H9 (cell line): ENCODE data around the gene DMRTB1. TPM values are rescaled to one million over a fixed set of nuclear protein-coding genes. Genes with fewer than 3 reads are reported as not detected.

Source experiments
- DNase-seq: peaks from one replicate; pipeline ENCODE4 v3.0.0-alpha.2; 2017
- H2AFZ ChIP-seq: one replicate; pipeline ENCODE4 v1.6.1; 2013; ENCODE audit warnings: mild to moderate bottlenecking, low read length, control low read depth, moderate library complexity
- H2AK5ac ChIP-seq: 2 replicates; pipeline ENCODE4 v1.6.1; 2013; ENCODE audit warnings: low read length, control low read depth, mixed read lengths; ENCODE audit not compliant: insufficient read length
- H2BK120ac ChIP-seq: one replicate; pipeline ENCODE4 v1.6.1; 2013; ENCODE audit warnings: low read depth, mild to moderate bottlenecking, low read length, control low read depth, inconsistent platforms; ENCODE audit not compliant: poor library complexity, severe bottlenecking
- H2BK12ac ChIP-seq: 2 replicates; pipeline ENCODE4 v1.6.1; 2013; ENCODE audit warnings: low read length, control low read depth, mixed read lengths, low read depth; ENCODE audit not compliant: insufficient read length
- H2BK15ac ChIP-seq: 2 replicates; pipeline ENCODE4 v1.6.1; 2013; ENCODE audit warnings: low read depth, low read length, control low read depth
- H2BK20ac ChIP-seq: one replicate; pipeline ENCODE4 v1.6.1; 2013; ENCODE audit warnings: low read depth, mild to moderate bottlenecking, low read length, control low read depth, inconsistent platforms; ENCODE audit not compliant: poor library complexity, severe bottlenecking
- H2BK5ac ChIP-seq: 2 replicates; pipeline ENCODE4 v1.6.1; 2013; ENCODE audit warnings: low read length, control low read depth, mixed read lengths; ENCODE audit not compliant: insufficient read length
- H3K14ac ChIP-seq: 2 replicates; pipeline ENCODE4 v1.6.1; 2013; ENCODE audit warnings: low read length, control low read depth; ENCODE audit not compliant: insufficient read depth
- H3K18ac ChIP-seq: 2 replicates; pipeline ENCODE4 v1.6.1; 2013; ENCODE audit warnings: low read depth, mild to moderate bottlenecking, mixed read lengths, low read length, control low read depth; ENCODE audit not compliant: insufficient read length
- H3K23ac ChIP-seq: 2 replicates; pipeline ENCODE4 v1.6.1; 2013; ENCODE audit warnings: low read length, control low read depth, mixed read lengths, low read depth; ENCODE audit not compliant: insufficient read length
- H3K23me2 ChIP-seq: 2 replicates; pipeline ENCODE4 v1.6.1; 2013; ENCODE audit warnings: low read depth, mild to moderate bottlenecking, mixed read lengths, low read length, control low read depth; ENCODE audit not compliant: insufficient read length, poor library complexity, severe bottlenecking
- H3K27ac ChIP-seq: 2 replicates; pipeline ENCODE4 v1.5.1; 2013; ENCODE audit warnings: low read length, control low read depth, mixed read lengths, low read depth; ENCODE audit not compliant: insufficient read length
- H3K27me3 ChIP-seq: 2 replicates; pipeline ENCODE4 v1.6.1; 2013; ENCODE audit warnings: low read length, control low read depth, inconsistent platforms; ENCODE audit not compliant: insufficient read depth
- H3K4ac ChIP-seq: 2 replicates; pipeline ENCODE4 v1.6.1; 2013; ENCODE audit warnings: low read depth, mild to moderate bottlenecking, control low read depth, inconsistent platforms, low read length, moderate library complexity
- H3K4me1 ChIP-seq: 2 replicates; pipeline ENCODE4 v1.6.1; 2013; ENCODE audit warnings: low read length, control low read depth, inconsistent platforms; ENCODE audit not compliant: insufficient read depth
- H3K4me2 ChIP-seq: 2 replicates; pipeline ENCODE4 v1.6.1; 2013; ENCODE audit warnings: low read length, control low read depth, mixed read lengths; ENCODE audit not compliant: insufficient read length, insufficient read depth
- H3K56ac ChIP-seq: 2 replicates; pipeline ENCODE4 v1.6.1; 2013; ENCODE audit warnings: low read depth, mild to moderate bottlenecking, mixed read lengths, low read length, control low read depth; ENCODE audit not compliant: insufficient read length
- H3K79me1 ChIP-seq: 2 replicates; pipeline ENCODE4 v1.6.1; 2013; ENCODE audit warnings: low read depth, mild to moderate bottlenecking, moderate library complexity, low read length, control low read depth, inconsistent platforms; ENCODE audit not compliant: insufficient read depth, poor library complexity, severe bottlenecking
- H3K79me2 ChIP-seq: 2 replicates; pipeline ENCODE4 v1.6.1; 2013; ENCODE audit warnings: low read length, control low read depth, inconsistent platforms; ENCODE audit not compliant: insufficient read depth
- H3K9ac ChIP-seq: 2 replicates; pipeline ENCODE4 v1.6.1; 2013; ENCODE audit warnings: low read length, control low read depth, mixed read lengths; ENCODE audit not compliant: insufficient read length; ENCODE audit errors: extremely low read depth
- H3K9me3 ChIP-seq: one replicate; pipeline ENCODE4 v1.6.1; 2013; ENCODE audit warnings: low read depth, low read length, inconsistent platforms; ENCODE audit not compliant: control insufficient read depth
- H3T11ph ChIP-seq: one replicate; pipeline ENCODE4 v1.6.1; 2013; ENCODE audit warnings: mild to moderate bottlenecking, low read length, control low read depth, inconsistent platforms
- H4K20me1 ChIP-seq: one replicate; pipeline ENCODE4 v1.6.1; 2013; ENCODE audit not compliant: control insufficient read depth, insufficient read length, insufficient read depth
- H4K5ac ChIP-seq: 2 replicates; pipeline ENCODE4 v1.6.1; 2013; ENCODE audit warnings: low read depth, mild to moderate bottlenecking, mixed read lengths, low read length, control low read depth; ENCODE audit not compliant: insufficient read length
- H4K8ac ChIP-seq: replicated peaks from 2 replicates; pipeline ENCODE4 v1.6.1; 2013; ENCODE audit warnings: low read length, control low read depth, mixed read lengths, low read depth; ENCODE audit not compliant: insufficient read length
- H4K91ac ChIP-seq: 2 replicates; pipeline ENCODE4 v1.6.1; 2013; ENCODE audit warnings: low read depth, mild to moderate bottlenecking, moderate library complexity, mixed read lengths, low read length, control low read depth; ENCODE audit not compliant: insufficient read length
- H3K27ac Mint-ChIP-seq, 3 experiments: 2 replicates in 2 of 3; 3 replicates in 1 of 3; pipeline ENCODE4 v1.8.0; 2020 to 2021; ENCODE audit warnings: mixed read lengths in 3 of 3, mild to moderate bottlenecking in 1 of 3, moderate library complexity in 1 of 3
- H3K27me3 Mint-ChIP-seq: 2 replicates; pipeline ENCODE4 v1.8.0; 2021; ENCODE audit warnings: low read depth, mild to moderate bottlenecking, moderate library complexity, mixed read lengths
- H3K36me3 Mint-ChIP-seq, 3 experiments: 2 replicates in 2 of 3; 3 replicates in 1 of 3; pipeline ENCODE4 v1.8.0; 2020 to 2021; ENCODE audit warnings: low read depth in 3 of 3, mixed read lengths in 3 of 3; ENCODE audit not compliant: insufficient read depth in 1 of 3
- H3K4me1 Mint-ChIP-seq, 2 experiments: 2 replicates each; pipeline ENCODE4 v1.8.0; 2020; ENCODE audit warnings: mixed read lengths in 2 of 2
- H3K4me3 Mint-ChIP-seq, 2 experiments: 2 replicates in 1 of 2; 3 replicates in 1 of 2; pipeline ENCODE4 v1.8.0; 2020 to 2021; ENCODE audit warnings: mild to moderate bottlenecking in 2 of 2, mixed read lengths in 2 of 2, moderate library complexity in 1 of 2
- H3K9me3 Mint-ChIP-seq, 2 experiments: 2 replicates in 1 of 2; 3 replicates in 1 of 2; pipeline ENCODE4 v1.8.0; 2020; ENCODE audit warnings: mild to moderate bottlenecking in 2 of 2, mixed read lengths in 2 of 2, moderate library complexity in 1 of 2
- WGBS: extraction: QIAGEN DNeasy Blood & Tissue Kit; methylation state at CpG from one replicate; pipeline ENCODE4 v1.1.7; 2013; ENCODE audit warnings: missing lambda C conversion rate, low lambda C conversion rate, mixed read lengths; ENCODE audit not compliant: insufficient read length; ENCODE audit errors: extremely low coverage; 5-methylcytosine and 5-hydroxymethylcytosine counted together
- total RNA-seq: library from RNA; stranded (reverse); gene quantifications from 2 replicates; pipeline ENCODE4 v1.2.1, GENCODE V29; 2021
- TF ChIP-seq, protein P1 (sequence below): fragments of 200-600 bp; sonication (generic); conservative IDR thresholded peaks from 3 replicates; pipeline ENCODE4 v1.8.0; 2021; ENCODE audit warnings: antibody characterized with exemption, mild to moderate bottlenecking

Gene DMRTB1
- total RNA-seq, 1 experiment from 2014 or later: not detected

DNA sequence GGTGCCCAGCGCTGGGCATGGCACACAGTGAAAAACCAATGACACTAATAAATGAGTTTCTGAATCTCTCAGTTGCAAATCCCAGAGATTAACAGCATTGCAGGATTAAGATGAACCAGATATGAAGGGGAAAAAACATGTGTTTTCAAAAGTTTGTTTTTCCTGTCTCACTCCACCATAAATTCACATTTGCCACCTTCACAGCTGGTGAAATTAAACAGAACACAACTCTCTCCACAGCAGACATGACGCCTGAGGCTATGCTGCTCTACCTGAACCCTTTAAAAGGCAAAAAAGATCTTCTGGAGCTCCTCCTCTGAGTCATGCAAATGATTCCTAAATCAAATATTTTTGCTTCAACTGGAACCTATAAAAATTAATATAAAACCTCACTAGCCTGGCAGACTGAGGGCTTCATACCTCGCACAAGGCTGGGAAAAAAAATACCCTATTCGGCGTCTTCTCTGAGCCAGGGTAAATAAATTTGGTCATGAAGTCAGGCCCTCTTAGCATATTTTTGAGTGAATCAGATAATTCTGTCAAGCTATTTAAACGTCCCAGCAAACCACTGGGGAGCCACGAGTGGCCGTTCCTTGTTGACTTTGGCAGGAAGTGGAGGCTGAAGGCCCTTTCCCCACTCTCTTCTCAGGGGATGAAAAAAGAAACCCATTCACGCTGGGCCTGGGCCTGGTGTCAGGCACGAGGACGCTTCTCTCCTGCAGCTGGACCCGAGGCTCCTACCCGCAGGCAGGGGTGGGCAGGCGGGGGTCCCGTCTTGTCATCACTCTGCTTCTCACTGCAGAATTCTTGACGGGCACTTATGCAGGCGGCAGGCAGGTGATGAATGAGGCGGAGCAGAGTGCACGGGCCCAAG, 53.0 kb downstream of the DMRTB1 start:
- no peak overlapping the region for H3K4me3 Mint-ChIP-seq
- no peak overlapping the region for H2BK15ac ChIP-seq
- H3K27me3 ChIP-seq: no peaks in the 10 kb centered on the region
- H4K8ac ChIP-seq: no peak overlapping the region
- H2AK5ac ChIP-seq: no peak overlapping the region
- H2AFZ ChIP-seq: no peak overlapping the region
- no peak overlapping the region for H4K5ac ChIP-seq
- H3K36me3 Mint-ChIP-seq: no peaks in the 10 kb centered on the region; a peak in 2 of 7 replicates
- no peak for DNase-seq
- no peak overlapping the region for H2BK12ac ChIP-seq
- H3K79me2 ChIP-seq: no peaks in the 10 kb centered on the region
- H2BK20ac ChIP-seq: no peak overlapping the region
- peaks cover 3% of the 10 kb centered on the region for H4K20me1 ChIP-seq
- H3K56ac ChIP-seq: no peak overlapping the region
- H2BK5ac ChIP-seq: no peak overlapping the region
- no peak overlapping the region for H3K4me2 ChIP-seq
- no peak overlapping the region for H3K9ac ChIP-seq
- peaks cover 4% of the 10 kb centered on the region for H3K27me3 Mint-ChIP-seq
- TF ChIP-seq, protein P1, sequence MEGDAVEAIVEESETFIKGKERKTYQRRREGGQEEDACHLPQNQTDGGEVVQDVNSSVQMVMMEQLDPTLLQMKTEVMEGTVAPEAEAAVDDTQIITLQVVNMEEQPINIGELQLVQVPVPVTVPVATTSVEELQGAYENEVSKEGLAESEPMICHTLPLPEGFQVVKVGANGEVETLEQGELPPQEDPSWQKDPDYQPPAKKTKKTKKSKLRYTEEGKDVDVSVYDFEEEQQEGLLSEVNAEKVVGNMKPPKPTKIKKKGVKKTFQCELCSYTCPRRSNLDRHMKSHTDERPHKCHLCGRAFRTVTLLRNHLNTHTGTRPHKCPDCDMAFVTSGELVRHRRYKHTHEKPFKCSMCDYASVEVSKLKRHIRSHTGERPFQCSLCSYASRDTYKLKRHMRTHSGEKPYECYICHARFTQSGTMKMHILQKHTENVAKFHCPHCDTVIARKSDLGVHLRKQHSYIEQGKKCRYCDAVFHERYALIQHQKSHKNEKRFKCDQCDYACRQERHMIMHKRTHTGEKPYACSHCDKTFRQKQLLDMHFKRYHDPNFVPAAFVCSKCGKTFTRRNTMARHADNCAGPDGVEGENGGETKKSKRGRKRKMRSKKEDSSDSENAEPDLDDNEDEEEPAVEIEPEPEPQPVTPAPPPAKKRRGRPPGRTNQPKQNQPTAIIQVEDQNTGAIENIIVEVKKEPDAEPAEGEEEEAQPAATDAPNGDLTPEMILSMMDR: no peak
- no peak overlapping the region for H4K91ac ChIP-seq
- H3K23me2 ChIP-seq: no peaks in the 10 kb centered on the region
- H3K23ac ChIP-seq: no peak overlapping the region
- peaks cover 16 to 32% of the 10 kb centered on the region in 2 experiments for H3K4me1 Mint-ChIP-seq
- no peak overlapping the region for H3K4ac ChIP-seq
- H3K4me1 ChIP-seq: no peaks in the 10 kb centered on the region
- no peaks in the 10 kb centered on the region for H3K9me3 ChIP-seq
- H3K79me1 ChIP-seq: no peaks in the 10 kb centered on the region
- no peak overlapping the region for H3T11ph ChIP-seq
- no peak overlapping the region for H2BK120ac ChIP-seq
- H3K18ac ChIP-seq: no peak overlapping the region
- no CpG with 5 or more reads among the region's 19 CpGs for WGBS
- peaks cover 0 to 2% of the 10 kb centered on the region in 2 experiments; a peak in 1 of 5 replicates for H3K9me3 Mint-ChIP-seq
- no peak overlapping the region; a peak in 1 of 7 replicates for H3K27ac Mint-ChIP-seq
- no peak overlapping the region for H3K14ac ChIP-seq
- H3K27ac ChIP-seq: no peak overlapping the region
